Trophoblast cell (in vitro differentiated cells and primary cell): ENCODE results near the gene RNF183.
"Not testable (repeated sequence)": the region's sequence is repeated elsewhere in the genome, so short reads cannot be mapped to it uniquely, and the experiment has no call there.

Source experiments
- DNase-seq, 2 donors: peaks; one replicate each; pipeline ENCODE4 v3.0.0-alpha.2; 2016
- H2AFZ ChIP-seq: 2 replicates; pipeline ENCODE4 v1.6.1; 2013; ENCODE audit warnings: low read length, moderate library complexity, mild to moderate bottlenecking; ENCODE audit not compliant: insufficient read depth, poor library complexity
- H2AK5ac ChIP-seq: 2 replicates; pipeline ENCODE4 v1.6.1; 2013; ENCODE audit warnings: mild to moderate bottlenecking, low read length
- H2BK120ac ChIP-seq: 2 replicates; pipeline ENCODE4 v1.6.1; 2013; ENCODE audit warnings: low read length, mild to moderate bottlenecking, moderate library complexity; ENCODE audit not compliant: insufficient read depth, poor library complexity
- H2BK12ac ChIP-seq: 2 replicates; pipeline ENCODE4 v1.6.1; 2013; ENCODE audit warnings: mild to moderate bottlenecking, low read length, moderate library complexity
- H2BK5ac ChIP-seq: 2 replicates; pipeline ENCODE4 v1.6.1; 2013; ENCODE audit warnings: low read length, low read depth, moderate library complexity, mild to moderate bottlenecking; ENCODE audit not compliant: poor library complexity
- H3K14ac ChIP-seq: 2 replicates; pipeline ENCODE4 v1.6.1; 2013; ENCODE audit warnings: mild to moderate bottlenecking, low read length
- H3K18ac ChIP-seq: 2 replicates; pipeline ENCODE4 v1.6.1; 2013; ENCODE audit warnings: mild to moderate bottlenecking, low read length
- H3K23ac ChIP-seq: 2 replicates; pipeline ENCODE4 v1.6.1; 2013; ENCODE audit warnings: low read length
- H3K27ac ChIP-seq: 2 replicates; pipeline ENCODE4 v1.5.1; 2013; ENCODE audit warnings: low read depth, mild to moderate bottlenecking, inconsistent platforms, low read length, moderate library complexity
- H3K27me3 ChIP-seq: 2 replicates; pipeline ENCODE4 v1.6.1; 2013; ENCODE audit warnings: inconsistent platforms, mild to moderate bottlenecking, low read length, moderate library complexity; ENCODE audit not compliant: insufficient read depth
- H3K36me3 ChIP-seq, 2 experiments: 1 replicate in 1 of 2; 2 replicates in 1 of 2; pipeline ENCODE4 v1.6.1; 2013; ENCODE audit warnings: low read length in 2 of 2, mild to moderate bottlenecking in 2 of 2, moderate library complexity in 1 of 2; ENCODE audit not compliant: insufficient read depth in 2 of 2, control insufficient read depth in 1 of 2
- H3K4ac ChIP-seq: 2 replicates; pipeline ENCODE4 v1.6.1; 2013; ENCODE audit warnings: low read depth, mild to moderate bottlenecking, low read length, moderate library complexity
- H3K4me1 ChIP-seq, 2 experiments: 1 replicate in 1 of 2; 2 replicates in 1 of 2; pipeline ENCODE4 v1.6.1; 2013; ENCODE audit warnings: low read length in 2 of 2, mild to moderate bottlenecking in 2 of 2, moderate library complexity in 1 of 2; ENCODE audit not compliant: insufficient read depth in 2 of 2, control insufficient read depth in 1 of 2
- H3K4me2 ChIP-seq: 2 replicates; pipeline ENCODE4 v1.6.1; 2013; ENCODE audit warnings: inconsistent platforms, mild to moderate bottlenecking, low read length, moderate library complexity
- H3K4me3 ChIP-seq: 2 replicates; pipeline ENCODE4 v1.5.1; 2013; ENCODE audit warnings: mild to moderate bottlenecking, low read depth, low read length, inconsistent platforms
- H3K79me1 ChIP-seq: one replicate; pipeline ENCODE4 v1.6.1; 2013; ENCODE audit warnings: low read length
- H3K79me2 ChIP-seq: 2 replicates; pipeline ENCODE4 v1.6.1; 2013; ENCODE audit warnings: low read length, mild to moderate bottlenecking; ENCODE audit not compliant: control insufficient read depth, insufficient read depth, poor library complexity
- H3K9ac ChIP-seq: 2 replicates; pipeline ENCODE4 v1.6.1; 2013; ENCODE audit warnings: mild to moderate bottlenecking, low read length
- H3K9me3 ChIP-seq: 2 replicates; pipeline ENCODE4 v1.6.1; 2013; ENCODE audit warnings: low read depth, mild to moderate bottlenecking, control low read depth, inconsistent platforms, low read length; ENCODE audit not compliant: insufficient read depth
- H4K12ac ChIP-seq: 2 replicates; pipeline ENCODE4 v1.6.1; 2013; ENCODE audit warnings: low read depth, mild to moderate bottlenecking, low read length, moderate library complexity
- H4K8ac ChIP-seq: 2 replicates; pipeline ENCODE4 v1.6.1; 2013; ENCODE audit warnings: low read depth, mild to moderate bottlenecking, low read length, moderate library complexity
- H4K91ac ChIP-seq: one replicate; pipeline ENCODE4 v1.6.1; 2013; ENCODE audit warnings: low read depth, mild to moderate bottlenecking, low read length, moderate library complexity
- WGBS: extraction: QIAGEN DNeasy Blood & Tissue Kit; methylation state at CpG from one replicate; pipeline ENCODE4 v1.1.7; 2013; ENCODE audit warnings: missing lambda C conversion rate; ENCODE audit not compliant: insufficient read length, insufficient coverage; ENCODE audit errors: extremely low coverage; 5-methylcytosine and 5-hydroxymethylcytosine counted together

Gene RNF183

DNA sequence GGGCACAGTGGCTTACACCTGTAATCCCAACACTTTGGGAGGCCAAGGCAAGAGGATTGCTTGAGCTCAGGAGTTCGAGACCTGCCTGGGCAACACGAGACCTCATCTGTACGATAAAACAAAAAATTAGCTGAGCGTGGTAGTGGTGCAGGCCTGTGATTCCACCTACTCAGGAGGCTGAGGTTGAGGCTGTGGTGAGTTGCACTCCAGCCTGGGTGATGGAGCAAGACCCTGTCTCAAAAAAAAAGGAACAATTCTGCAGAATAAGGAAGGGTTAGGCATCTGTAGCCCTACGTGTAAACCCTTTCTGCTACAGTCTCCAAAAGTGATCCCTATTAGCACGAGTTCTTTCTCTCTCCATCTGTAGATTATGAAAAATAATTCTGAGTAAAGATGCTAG is 47.7 kb downstream of the RNF183 start:
- H2BK5ac ChIP-seq: no peak overlapping the region
- H4K12ac ChIP-seq: no peak overlapping the region
- H3K36me3 ChIP-seq: peaks cover 12 to 17% of the 10 kb centered on the region in 2 experiments
- H3K4me2 ChIP-seq: no peak overlapping the region
- no peak overlapping the region for H3K18ac ChIP-seq
- no peaks in the 10 kb centered on the region for H3K9me3 ChIP-seq
- H3K9ac ChIP-seq: no peak overlapping the region
- no peak overlapping the region for H3K27ac ChIP-seq
- H2AK5ac ChIP-seq: no peak overlapping the region
- H3K4me1 ChIP-seq: no peaks in the 10 kb centered on the region
- no CpG with 5 or more reads among the region's 6 CpGs for WGBS
- H2BK12ac ChIP-seq: no peak overlapping the region
- H3K79me1 ChIP-seq: no peaks in the 10 kb centered on the region
- DNase-seq: no peak
- H2AFZ ChIP-seq: no peak overlapping the region
- no peaks in the 10 kb centered on the region for H3K27me3 ChIP-seq
- H4K91ac ChIP-seq: no peak overlapping the region
- H3K23ac ChIP-seq: no peak overlapping the region
- H3K4ac ChIP-seq: no peak overlapping the region
- peak overlapping the region; percentile 38 for H4K8ac ChIP-seq
- H3K79me2 ChIP-seq: no peaks in the 10 kb centered on the region
- H3K4me3 ChIP-seq: no peak overlapping the region
- no peak overlapping the region for H2BK120ac ChIP-seq
- no peak overlapping the region for H3K14ac ChIP-seq

GRCh38 chr9:113254991-113255390 is 48.2 kb downstream of the RNF183 start:
- no peaks in the 10 kb centered on the region for H3K79me1 ChIP-seq
- no peak overlapping the region for H4K91ac ChIP-seq
- H3K79me2 ChIP-seq: no peaks in the 10 kb centered on the region
- no peak overlapping the region for H3K27ac ChIP-seq
- no peak overlapping the region for H3K4ac ChIP-seq
- H3K9me3 ChIP-seq: no peaks in the 10 kb centered on the region
- H3K36me3 ChIP-seq: peaks cover 8 to 13% of the 10 kb centered on the region in 2 experiments
- no peak overlapping the region for H4K8ac ChIP-seq
- no peak overlapping the region for H3K4me3 ChIP-seq
- no peak overlapping the region for H2BK120ac ChIP-seq
- no peak overlapping the region for H3K14ac ChIP-seq
- WGBS: no CpG with 5 or more reads among the region's 1 CpG
- no peak overlapping the region for H3K18ac ChIP-seq
- no peak overlapping the region for H3K23ac ChIP-seq
- H4K12ac ChIP-seq: no peak overlapping the region
- no peak overlapping the region for H2BK12ac ChIP-seq
- no peak overlapping the region for H3K9ac ChIP-seq
- no peak for DNase-seq
- H2BK5ac ChIP-seq: no peak overlapping the region
- no peaks in the 10 kb centered on the region for H3K4me1 ChIP-seq
- no peak overlapping the region for H2AFZ ChIP-seq
- H3K4me2 ChIP-seq: no peak overlapping the region
- no peak overlapping the region for H2AK5ac ChIP-seq
- no peaks in the 10 kb centered on the region for H3K27me3 ChIP-seq

- H4K12ac ChIP-seq: no peak overlapping the region
- H3K27me3 ChIP-seq: no peaks in the 10 kb centered on the region
- no peaks in the 10 kb centered on the region for H3K9me3 ChIP-seq
- H4K91ac ChIP-seq: no peak overlapping the region
- no peak overlapping the region for H2AFZ ChIP-seq
- H2AK5ac ChIP-seq: no peak overlapping the region
- H2BK12ac ChIP-seq: no peak overlapping the region
- WGBS: no CpG with 5 or more reads among the region's 2 CpGs
- DNase-seq: no peak
- no peak overlapping the region for H4K8ac ChIP-seq
- no peak overlapping the region for H2BK120ac ChIP-seq
- H3K27ac ChIP-seq: no peak overlapping the region
- no peak overlapping the region for H3K4me2 ChIP-seq
- no peak overlapping the region for H3K4ac ChIP-seq
- H3K79me1 ChIP-seq: no peaks in the 10 kb centered on the region
- H2BK5ac ChIP-seq: no peak overlapping the region
- H3K9ac ChIP-seq: no peak overlapping the region
- H3K14ac ChIP-seq: no peak overlapping the region
- H3K79me2 ChIP-seq: no peaks in the 10 kb centered on the region
- H3K36me3 ChIP-seq: peaks cover 3% of the 10 kb centered on the region in 2 experiments
- no peaks in the 10 kb centered on the region for H3K4me1 ChIP-seq
- no peak overlapping the region for H3K23ac ChIP-seq
- no peak overlapping the region for H3K18ac ChIP-seq
- H3K4me3 ChIP-seq: no peak overlapping the region
Observed at GRCh38 chr9:113250807-113251206, 52.4 kb downstream of the RNF183 start.

DNA sequence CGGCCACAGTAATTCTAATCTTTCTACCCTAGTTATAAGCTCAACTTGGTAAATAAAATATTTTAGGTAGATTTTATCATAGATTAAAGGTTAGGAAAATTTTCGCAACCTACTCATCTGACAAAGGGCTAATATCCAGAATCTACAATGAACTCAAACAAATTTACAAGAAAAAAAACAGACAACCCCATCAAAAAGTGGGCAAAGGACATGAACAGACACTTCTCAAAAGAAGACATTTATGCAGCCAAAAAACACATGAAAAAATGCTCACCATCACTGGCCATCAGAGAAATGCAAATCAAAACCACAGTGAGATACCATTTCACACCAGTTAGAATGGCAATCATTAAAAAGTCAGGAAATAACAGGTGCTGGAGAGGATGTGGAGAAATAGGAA is 53.5 kb downstream of the RNF183 start:
- not testable (repeated sequence) for H3K79me1 ChIP-seq, H3K4me3 ChIP-seq, H3K9me3 ChIP-seq, H3K9ac ChIP-seq, H3K27ac ChIP-seq, H4K12ac ChIP-seq, H3K79me2 ChIP-seq, H3K14ac ChIP-seq, H3K18ac ChIP-seq, H3K23ac ChIP-seq, H3K4ac ChIP-seq, H2BK120ac ChIP-seq, H3K4me1 ChIP-seq, H3K27me3 ChIP-seq, H2BK12ac ChIP-seq, DNase-seq, H4K8ac ChIP-seq, H3K4me2 ChIP-seq, H4K91ac ChIP-seq, H2BK5ac ChIP-seq, H3K36me3 ChIP-seq, H2AK5ac ChIP-seq, H2AFZ ChIP-seq
- WGBS: no CpG with 5 or more reads among the region's 2 CpGs
